ENCODE measurements around the gene MTMR1.
A peak's percentile ranks its signal among the peaks of the same experiment; 100 is the strongest.

Gene MTMR1

DNA sequence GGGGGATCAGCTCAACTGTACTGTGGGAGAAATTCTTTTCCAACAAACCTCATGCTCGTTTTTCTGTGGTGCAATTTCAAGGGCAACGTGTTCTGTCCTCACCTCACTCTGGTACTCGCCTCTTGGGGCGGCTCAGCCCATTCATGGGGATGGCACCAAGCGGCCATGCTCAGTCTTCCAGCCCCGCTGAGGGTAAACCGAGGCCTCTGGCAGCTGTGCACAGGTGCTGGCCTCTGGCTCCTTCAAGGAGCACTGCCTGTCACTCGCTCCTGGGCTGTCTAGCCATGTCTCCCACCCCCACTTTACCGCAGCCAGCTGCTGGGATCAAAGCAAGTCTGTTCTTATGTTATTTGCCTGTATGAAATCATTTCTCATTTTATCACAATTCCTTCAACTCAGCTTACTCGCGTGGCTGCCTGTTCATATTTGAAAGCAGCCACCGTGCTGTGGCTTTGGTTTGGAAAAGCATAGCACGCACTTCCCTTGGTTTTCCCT, 70.2 kb downstream of the MTMR1 start:
- DNase-seq = no peak

DNA sequence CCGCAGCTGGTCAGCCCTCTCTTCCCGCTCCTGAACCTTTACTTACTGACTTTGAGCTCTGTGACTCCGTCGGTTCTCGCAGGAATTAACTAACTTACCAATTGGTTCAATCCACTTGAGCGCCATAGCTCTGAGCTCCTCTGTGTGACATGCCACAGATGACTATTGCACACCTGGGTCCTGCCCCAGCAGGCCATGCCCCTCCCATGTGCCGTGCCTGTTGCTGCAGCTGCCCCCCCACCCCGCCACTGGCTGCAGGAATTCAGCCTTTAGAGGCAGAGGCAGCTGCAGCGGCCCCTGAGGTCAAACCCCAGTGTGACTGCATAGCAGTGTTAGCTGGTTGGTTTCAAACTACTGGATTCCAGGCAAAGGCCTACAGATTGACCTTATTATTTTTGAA, 70.6 kb downstream of the MTMR1 start:
- DNase-seq = no peak

- no peak for DNase-seq
Measured at GRCh38 chrX:150765237-150765636, 72.0 kb downstream of the MTMR1 start.

DNA sequence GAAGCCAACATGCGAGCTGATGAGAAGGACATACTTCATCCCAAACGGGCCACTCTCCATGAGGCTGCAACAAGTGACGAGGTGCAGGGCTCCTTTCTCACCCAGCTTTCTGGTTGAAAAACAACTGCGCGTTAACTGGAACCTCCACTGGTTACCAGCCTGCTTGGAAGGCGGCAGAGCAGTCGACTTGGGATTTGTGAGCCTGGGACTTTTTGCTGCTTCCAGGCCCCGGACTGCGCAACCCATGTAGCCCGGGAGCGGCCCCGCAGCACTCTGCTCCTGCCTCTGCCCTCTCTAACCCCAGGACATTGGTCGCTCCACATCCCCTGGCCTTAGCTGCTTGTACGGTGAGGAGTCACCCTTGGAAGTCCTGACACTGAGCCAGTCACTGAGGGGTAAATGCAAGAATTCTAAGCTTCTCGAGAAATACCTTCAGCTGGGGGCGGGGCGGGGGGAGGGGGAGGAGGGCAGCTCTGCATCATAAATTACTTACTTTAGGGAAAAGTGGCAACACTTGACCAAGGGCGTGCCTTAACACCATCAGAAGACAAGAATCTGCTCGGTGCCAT, 72.7 kb downstream of the MTMR1 start:
- no peak for DNase-seq

GRCh38 chrX:150766351-150767044, 73.3 kb downstream of the MTMR1 start:
- no peak for DNase-seq

DNA sequence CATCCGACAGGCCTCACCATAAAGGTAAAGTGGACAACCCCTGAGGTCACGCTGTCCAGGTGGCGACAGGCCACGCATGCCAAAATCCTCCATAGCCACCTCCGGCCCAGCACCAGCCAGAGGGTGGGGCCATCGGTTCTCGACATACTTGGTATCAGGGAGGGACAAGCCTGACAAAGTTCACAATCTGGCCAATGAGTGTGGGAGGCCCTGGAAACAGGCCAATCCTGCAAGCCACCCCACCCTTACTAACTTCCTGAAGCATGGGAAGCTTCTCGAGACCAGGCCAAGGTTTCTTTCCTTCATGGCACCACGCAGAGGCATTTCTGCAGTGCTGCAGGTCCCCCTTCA, 73.8 kb downstream of the MTMR1 start:
- DNase-seq = no peak

GRCh38 chrX:150767475-150768131, 74.4 kb downstream of the MTMR1 start:
- DNase-seq = no peak

DNA sequence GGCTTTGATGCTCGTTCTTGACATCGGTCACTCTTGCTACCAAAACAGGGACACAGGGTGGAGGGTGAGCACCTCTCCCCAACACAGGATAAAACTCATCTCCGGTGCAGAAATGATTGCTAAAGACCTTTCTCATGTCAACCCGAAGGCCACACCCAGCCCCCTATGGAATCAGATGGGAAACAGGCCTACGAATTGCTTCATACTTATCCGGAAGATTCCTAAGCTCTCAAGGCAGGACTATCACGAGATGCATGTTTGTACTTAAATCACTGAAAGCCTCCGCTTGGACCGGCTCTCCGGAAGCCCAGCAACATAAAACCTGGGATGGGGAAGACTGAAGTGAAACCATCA, 74.9 kb downstream of the MTMR1 start:
- no peak for DNase-seq

DNA sequence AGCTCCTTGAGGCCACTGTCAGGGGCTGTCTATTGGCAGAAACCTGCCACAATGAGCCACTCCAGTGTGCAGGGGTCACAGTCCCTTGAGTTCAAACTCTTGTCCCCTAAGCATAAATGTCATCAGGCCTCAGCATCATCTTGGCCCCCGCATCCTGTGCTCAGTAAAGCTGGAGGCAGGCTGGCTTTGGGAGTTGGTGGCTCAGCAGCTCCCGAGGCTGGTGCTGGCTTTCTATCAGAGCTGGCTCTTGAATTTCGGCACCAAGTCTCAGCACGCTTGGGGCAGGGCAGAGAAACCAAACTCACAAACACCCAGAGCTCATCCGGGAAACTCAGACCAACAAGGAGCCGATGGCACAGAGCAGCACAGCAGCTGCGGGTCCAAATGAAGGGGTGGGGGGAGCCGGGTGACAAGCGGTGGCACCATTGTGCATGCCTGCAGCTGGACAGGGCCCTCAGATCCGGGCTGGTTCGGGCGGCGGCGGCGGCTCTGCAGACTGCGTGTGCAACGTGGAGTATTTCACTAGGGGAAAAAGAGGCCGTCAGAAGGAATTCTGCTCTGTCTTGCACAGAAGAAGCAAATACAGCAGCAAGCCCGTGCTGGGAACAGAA, 75.5 kb downstream of the MTMR1 start:
- DNase-seq = no peak

- DNase-seq = no peak
Measured at GRCh38 chrX:150769408-150769807, 76.2 kb downstream of the MTMR1 start.

GRCh38 chrX:150770623-150771022, 77.4 kb downstream of the MTMR1 start:
- no peak for DNase-seq

- DNase-seq = no peak
Measured at GRCh38 chrX:150771116-150771515, 77.9 kb downstream of the MTMR1 start.

- peak; percentile 57 for DNase-seq
Measured at GRCh38 chrX:150772150-150772970, 79.2 kb downstream of the MTMR1 start.

DNA sequence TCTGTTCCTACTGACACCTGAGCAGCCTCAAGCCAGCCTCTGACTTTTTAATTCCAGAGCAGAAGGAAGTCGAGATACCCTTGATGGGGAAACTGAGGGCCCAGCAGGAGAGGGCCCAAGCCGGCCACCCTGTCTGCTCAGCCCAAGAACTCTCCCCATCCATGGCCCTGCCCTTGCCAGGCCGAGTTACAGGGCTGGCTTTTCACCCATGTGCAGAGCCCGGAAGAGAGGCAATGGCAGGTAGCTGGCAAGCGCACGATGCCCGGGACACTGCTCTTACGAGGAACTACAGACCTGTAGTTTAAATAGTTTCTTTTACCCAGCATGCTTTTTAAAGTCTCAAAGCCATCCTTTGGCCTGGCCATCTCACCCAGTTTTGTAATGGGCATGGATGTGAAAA, 79.9 kb downstream of the MTMR1 start:
- no peak for DNase-seq

DNA sequence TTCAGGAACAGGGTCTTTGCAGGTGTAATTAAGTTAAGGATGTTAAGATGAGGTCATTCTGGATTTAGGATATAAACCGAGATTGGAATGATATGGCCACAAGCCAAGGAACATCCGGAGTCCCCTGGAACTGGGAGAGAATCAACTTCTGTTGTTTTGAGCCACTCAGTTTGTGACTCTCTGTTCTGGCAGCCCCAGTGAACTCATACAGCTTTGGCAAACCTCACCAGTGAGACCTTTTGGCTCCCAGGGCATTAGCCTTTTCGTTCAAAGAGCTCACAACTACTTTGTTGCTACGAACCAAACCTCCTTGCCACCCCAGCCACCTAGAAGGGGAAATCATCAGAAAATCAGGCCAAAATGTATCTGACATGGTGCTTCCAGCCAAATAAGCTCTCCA, 80.4 kb downstream of the MTMR1 start:
- no peak for DNase-seq

GRCh38 chrX:150774798-150775568, 81.8 kb downstream of the MTMR1 start:
- DNase-seq = no peak

DNA sequence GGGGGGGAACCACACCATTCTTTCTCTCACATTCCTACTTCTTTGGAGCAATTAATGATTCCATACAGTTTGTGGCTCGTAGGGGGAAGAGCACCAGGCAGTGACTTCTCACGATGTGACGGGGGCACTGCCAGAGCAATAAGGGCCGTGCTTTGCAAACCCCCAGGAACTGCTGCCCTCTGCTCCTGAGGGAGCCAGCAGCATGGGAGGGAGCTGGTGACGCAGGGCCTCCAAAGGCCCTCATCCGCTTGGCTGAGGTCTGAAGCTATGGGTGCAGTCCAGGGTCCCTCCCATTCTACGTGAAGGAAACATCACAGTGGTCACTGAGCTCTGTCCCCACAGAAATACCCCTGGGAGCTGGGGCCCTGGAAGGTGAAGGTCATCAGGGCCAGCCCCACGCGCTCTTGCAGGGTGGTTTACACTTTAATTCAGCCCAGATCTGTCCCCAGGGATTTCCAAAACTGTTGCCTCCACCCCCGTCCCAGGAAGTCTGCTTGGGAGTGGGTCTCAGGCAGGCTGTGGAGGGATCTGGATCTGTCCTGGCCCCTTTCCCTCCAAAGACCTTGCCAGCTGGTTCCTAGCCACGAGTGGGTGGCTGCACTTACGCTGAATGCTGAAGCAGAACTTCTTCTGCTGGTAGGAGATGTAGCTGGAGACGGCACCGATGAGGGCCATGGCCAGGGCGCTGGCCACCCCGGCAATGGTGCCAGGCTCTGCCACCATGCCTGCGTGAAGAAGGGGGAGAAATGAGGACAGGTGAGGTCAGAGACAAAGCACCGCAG, 82.6 kb downstream of the MTMR1 start:
- DNase-seq = no peak

GRCh38 chrX:150777328-150777992, 84.3 kb downstream of the MTMR1 start:
- no peak for DNase-seq

DNA sequence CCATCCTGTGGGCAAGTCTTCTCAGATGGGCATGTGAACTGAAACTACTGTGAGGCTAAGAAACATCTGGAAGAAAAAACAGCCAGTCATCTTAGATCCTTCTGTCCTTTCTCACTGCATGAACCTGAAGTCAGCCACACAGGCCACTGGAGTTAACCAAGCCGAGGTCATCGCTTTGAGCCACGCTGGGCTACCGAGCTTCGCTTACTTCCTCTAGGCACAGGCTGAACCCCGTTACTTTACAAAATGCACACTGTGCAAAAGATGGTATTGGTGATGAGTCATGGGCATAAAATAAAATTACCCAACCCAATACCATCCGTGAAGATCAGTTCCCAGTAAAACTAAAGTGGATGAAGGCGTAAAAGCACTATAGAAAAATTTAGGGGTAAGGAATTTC, 86.2 kb downstream of the MTMR1 start:
- DNase-seq = no peak

DNA sequence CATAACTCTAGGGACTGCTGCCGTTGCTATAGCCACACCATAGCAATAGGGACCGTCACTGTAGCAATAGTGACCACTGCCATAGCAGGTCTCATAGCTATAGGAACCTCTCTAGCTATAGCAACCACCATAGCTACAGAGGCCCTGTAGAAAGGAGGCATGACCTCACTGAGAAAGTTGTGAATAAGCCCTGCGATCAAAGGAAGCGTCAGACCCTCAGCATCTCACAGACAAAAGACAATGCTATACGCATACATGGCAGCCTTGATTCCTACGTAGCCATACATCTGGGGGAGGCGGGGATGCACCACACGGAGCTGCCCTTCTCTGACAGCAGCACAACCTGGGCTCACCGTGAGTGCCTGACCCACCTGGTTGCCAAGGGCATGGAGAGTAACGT, 88.5 kb downstream of the MTMR1 start:
- DNase-seq = no peak

GRCh38 chrX:150790021-150790420, 96.8 kb downstream of the MTMR1 start:
- DNase-seq = no peak

All from CD4-positive, alpha-beta T cell treated with Interleukin-15 for 1 hour (primary cell).